GM12872 (cell line): Measurements from ENCODE around the gene SGSM2.

Source experiments
- TF ChIP-seq, protein P1 (sequence below): IDR thresholded peaks from 3 replicates; pipeline ENCODE4 v1.5.1; 2011; ENCODE audit warnings: low read depth, mild to moderate bottlenecking, low read length, moderate library complexity; ENCODE audit not compliant: insufficient read depth

SGSM2 gene

GRCh38 chr17:2299756-2300155, 37.5 kb upstream of the SGSM2 start:
- TF ChIP-seq, protein P1, sequence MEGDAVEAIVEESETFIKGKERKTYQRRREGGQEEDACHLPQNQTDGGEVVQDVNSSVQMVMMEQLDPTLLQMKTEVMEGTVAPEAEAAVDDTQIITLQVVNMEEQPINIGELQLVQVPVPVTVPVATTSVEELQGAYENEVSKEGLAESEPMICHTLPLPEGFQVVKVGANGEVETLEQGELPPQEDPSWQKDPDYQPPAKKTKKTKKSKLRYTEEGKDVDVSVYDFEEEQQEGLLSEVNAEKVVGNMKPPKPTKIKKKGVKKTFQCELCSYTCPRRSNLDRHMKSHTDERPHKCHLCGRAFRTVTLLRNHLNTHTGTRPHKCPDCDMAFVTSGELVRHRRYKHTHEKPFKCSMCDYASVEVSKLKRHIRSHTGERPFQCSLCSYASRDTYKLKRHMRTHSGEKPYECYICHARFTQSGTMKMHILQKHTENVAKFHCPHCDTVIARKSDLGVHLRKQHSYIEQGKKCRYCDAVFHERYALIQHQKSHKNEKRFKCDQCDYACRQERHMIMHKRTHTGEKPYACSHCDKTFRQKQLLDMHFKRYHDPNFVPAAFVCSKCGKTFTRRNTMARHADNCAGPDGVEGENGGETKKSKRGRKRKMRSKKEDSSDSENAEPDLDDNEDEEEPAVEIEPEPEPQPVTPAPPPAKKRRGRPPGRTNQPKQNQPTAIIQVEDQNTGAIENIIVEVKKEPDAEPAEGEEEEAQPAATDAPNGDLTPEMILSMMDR: no peak

DNA sequence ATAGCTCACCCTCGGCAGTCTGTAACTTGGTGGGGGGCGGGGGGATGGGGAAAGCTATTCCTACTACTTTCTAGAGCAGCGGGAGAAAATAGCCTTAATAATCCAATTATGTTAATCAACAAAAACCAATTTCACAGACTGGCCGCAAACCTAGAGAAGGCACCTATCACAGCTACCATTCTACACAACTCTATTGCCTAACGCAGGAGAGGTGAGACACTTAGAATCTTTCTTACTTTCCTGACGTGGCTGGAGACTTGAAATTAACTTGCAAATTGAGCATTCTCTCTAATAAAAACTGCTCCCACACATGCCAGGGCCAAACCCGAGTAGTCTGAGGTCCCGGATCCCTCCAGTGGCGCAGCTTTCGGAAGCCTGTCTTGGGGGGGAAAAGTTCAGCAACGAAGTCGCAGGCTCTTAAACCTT, 34.5 kb upstream of the SGSM2 start:
- TF ChIP-seq, protein P1: no peak

DNA sequence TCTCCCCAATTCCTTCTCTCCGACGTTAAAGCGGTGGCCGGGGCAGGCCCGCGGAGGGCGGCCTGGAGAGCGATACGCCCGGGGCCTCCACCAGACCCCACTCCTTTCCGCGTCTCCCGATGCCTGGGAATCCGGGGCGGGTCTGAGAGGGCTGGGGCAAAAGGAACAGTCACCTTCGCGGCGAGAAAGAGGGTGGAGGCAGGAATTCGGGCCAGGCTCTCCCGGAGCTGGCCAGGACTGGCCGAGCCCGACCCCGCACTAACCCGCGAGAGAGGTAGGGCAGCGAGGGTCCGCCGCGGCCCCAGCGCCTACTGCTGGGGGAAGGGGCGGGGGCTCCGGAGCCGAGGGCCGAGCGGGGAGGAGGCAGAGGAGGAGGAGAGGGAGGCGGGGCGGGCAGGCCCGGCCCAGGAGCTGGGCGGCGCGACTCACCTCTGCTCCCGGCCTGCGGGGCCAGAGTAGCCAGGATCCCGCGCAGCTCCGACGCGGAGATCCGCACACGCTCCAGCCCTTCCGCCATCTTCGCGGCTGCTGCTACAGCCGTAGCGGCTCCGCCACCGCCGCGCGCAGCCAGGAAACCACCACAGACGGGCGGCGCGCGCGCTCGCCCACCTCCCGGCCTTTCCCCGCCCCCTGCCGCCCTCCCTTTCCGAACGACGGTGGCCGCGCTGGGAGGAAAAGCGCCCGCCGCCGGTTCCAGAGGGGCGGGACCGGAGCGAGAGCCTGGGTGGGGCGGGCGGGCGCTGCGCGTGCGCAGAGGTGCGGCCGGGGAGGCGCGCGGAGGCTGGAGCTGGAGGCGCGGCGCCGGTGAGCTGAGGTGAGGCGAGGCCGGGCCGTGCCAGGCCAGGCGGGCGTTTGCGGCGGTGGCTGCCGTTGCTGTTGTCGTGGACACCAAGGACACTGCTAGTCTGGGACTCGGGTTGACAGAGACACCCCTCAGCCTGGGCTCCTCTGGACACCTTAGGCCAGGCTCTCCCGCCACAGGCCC, 33.8 kb upstream of the SGSM2 start, which contains the start of the genes SMG6 and SRR:
Gene SMG6 (minus strand): TSS at position 582 of the 985 bp plus-strand sequence. CDS start 65 bp downstream, at position 517.
Gene SRR (plus strand): TSS at position 747 of the 985 bp plus-strand sequence. CDS start 11,611 bp downstream, outside the sequence.
- TF ChIP-seq, protein P1: no peak

DNA sequence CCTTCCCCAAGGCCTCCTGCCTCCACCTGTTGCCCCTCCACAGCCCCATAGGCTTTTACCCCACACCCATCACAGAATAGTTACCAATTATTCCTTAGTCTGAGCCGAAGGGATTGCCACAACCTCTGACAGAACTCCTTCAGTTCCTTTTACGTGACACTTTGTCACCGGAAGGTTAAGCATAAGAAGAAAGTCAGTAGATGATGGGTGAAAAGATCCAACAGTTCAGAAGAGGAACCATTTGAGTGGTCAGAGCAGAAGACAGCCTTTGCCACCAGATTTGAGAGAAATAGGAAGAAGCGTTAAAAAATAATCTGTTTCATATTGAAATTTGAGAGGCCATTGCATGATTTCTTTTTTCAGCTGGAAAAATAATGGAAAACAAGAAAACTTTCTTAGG, 32.4 kb upstream of the SGSM2 start:
- TF ChIP-seq, protein P1: no peak

GRCh38 chr17:2309338-2310154, 27.8 kb upstream of the SGSM2 start:
- TF ChIP-seq, protein P1: no peak

- TF ChIP-seq, protein P1: no peak
Measured at GRCh38 chr17:2312736-2313135, 24.6 kb upstream of the SGSM2 start.

- TF ChIP-seq, protein P1: no peak
Measured at GRCh38 chr17:2317796-2318195, 19.5 kb upstream of the SGSM2 start.
